ENCODE measurements around the gene CHRM5. TPM values are rescaled to one million over a fixed set of nuclear protein-coding genes. Genes with fewer than 3 reads are reported as not detected.

CHRM5 gene
- total RNA-seq, 1 experiment from 2014 or later = not detected

DNA sequence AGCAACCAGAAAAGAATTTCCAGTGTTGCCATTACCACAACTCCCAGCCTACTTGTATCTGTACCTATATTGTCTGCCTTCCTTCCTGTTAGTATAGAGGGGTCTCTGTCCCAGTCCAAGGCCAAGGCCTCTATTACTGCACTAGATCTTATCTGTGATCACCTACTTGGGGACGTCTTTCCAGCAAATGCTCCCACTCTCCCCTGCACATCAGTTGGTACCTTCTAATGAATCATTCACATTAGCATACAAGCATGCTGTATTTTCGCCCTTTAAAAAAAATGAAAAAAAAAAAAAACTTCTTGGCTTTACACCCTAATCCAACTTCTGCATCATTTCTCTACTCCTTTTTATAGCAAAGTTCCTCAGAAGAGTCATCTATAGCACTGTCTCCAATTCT, 75.5 kb downstream of the CHRM5 start:
- ATAC-seq = no peak
- TF ChIP-seq SP1 (IDR thresholded peaks at IDR 0.05; ENCODE audit: low read depth) (no peak), TCF7L2 (IDR thresholded peaks at IDR 0.05; ENCODE audit: borderline replicate concordance, extremely low read depth, insufficient read depth, insufficient read length) (no peak), ZNF274 (IDR thresholded peaks at IDR 0.05; ENCODE audit: low read depth, low read length) (no peak), SIN3A (IDR thresholded peaks at IDR 0.05; ENCODE audit: low read depth) (no peak), EZH2 (IDR thresholded peaks at IDR 0.05) (no peak), EGR1 (IDR thresholded peaks at IDR 0.05; ENCODE audit: low read depth) (no peak), YY1 (IDR thresholded peaks at IDR 0.05; ENCODE audit: extremely low read depth, insufficient replicate concordance, low read depth, low read length) (no peak), RAD21 (IDR thresholded peaks at IDR 0.05; ENCODE audit: low read depth) (no peak)
- TF ChIP-seq, protein P1, sequence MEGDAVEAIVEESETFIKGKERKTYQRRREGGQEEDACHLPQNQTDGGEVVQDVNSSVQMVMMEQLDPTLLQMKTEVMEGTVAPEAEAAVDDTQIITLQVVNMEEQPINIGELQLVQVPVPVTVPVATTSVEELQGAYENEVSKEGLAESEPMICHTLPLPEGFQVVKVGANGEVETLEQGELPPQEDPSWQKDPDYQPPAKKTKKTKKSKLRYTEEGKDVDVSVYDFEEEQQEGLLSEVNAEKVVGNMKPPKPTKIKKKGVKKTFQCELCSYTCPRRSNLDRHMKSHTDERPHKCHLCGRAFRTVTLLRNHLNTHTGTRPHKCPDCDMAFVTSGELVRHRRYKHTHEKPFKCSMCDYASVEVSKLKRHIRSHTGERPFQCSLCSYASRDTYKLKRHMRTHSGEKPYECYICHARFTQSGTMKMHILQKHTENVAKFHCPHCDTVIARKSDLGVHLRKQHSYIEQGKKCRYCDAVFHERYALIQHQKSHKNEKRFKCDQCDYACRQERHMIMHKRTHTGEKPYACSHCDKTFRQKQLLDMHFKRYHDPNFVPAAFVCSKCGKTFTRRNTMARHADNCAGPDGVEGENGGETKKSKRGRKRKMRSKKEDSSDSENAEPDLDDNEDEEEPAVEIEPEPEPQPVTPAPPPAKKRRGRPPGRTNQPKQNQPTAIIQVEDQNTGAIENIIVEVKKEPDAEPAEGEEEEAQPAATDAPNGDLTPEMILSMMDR (IDR thresholded peaks at IDR 0.05 in 2 of 3, conservative IDR thresholded peaks at IDR 0.05 in 1 of 3; ENCODE audit: borderline replicate concordance in 1 of 3, insufficient read depth in 1 of 3, low read depth in 2 of 3, low read length in 2 of 3) = no peak
- TF ChIP-seq, protein P2, sequence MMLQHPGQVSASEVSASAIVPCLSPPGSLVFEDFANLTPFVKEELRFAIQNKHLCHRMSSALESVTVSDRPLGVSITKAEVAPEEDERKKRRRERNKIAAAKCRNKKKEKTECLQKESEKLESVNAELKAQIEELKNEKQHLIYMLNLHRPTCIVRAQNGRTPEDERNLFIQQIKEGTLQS (IDR thresholded peaks at IDR 0.05) = no peak

More for the DNA sequence above, 75.5 kb downstream of the CHRM5 start:
- no peaks in the 10 kb centered on the region for H3K79me2 ChIP-seq (ENCODE audit: insufficient read depth, low read length)
- no peaks in the 10 kb centered on the region for H3K9me3 ChIP-seq (ENCODE audit: control insufficient read depth in 1 of 2, insufficient read depth in 1 of 2, low read depth in 1 of 2, low read length in 2 of 2)
- no peak overlapping the region for H2AFZ ChIP-seq (ENCODE audit: low read depth, low read length, poor library complexity, severe bottlenecking)
- no peak overlapping the region for H3K4me3 ChIP-seq (replicated peaks in 1 of 2; ENCODE audit: low read depth in 1 of 2, low read length in 2 of 2)
- H3K4me1 ChIP-seq (ENCODE audit: control insufficient read depth in 1 of 2, insufficient read depth in 2 of 2, low read length in 2 of 2) = peaks cover 4 to 8% of the 10 kb centered on the region in 2 experiments; a peak in 3 of 4 replicates
- intact Hi-C loops (cut with micrococcal nuclease) = no loop called here
- H3K27ac ChIP-seq (ENCODE audit: low read depth, low read length) = no peak overlapping the region
- H3K4me2 ChIP-seq (ENCODE audit: low read length) = no peak overlapping the region
- H3K36me3 ChIP-seq (ENCODE audit: control insufficient read depth in 1 of 2, insufficient read depth in 2 of 2, low read length in 2 of 2) = no peaks in the 10 kb centered on the region
- H3K9ac ChIP-seq (ENCODE audit: low read length) = no peak overlapping the region
- CTCF ChIA-PET = no interaction called here
- no peaks in the 10 kb centered on the region for H3K9me2 ChIP-seq (ENCODE audit: insufficient read depth)
- H3K27me3 ChIP-seq (ENCODE audit: insufficient read depth, low read length) = no peaks in the 10 kb centered on the region
- H4K20me1 ChIP-seq (ENCODE audit: insufficient read depth) = no peaks in the 10 kb centered on the region
- BruUV-seq (replicated peaks) = no TSS peak
- RAD21 ChIA-PET (ENCODE audit: low non-redundant PET in 1 of 2, low total read pairs in 2 of 2, uncharacterized antibody in 2 of 2, unreplicated experiment in 2 of 2) = no interaction called here
- DNase-seq (ENCODE audit: low read depth, low spot score) = no peak
- POLR2A ChIA-PET = no interaction called here
